DOHH2 (cell line): ENCODE measurements around the gene TERT.

Experiments
- H3F3A ChIP-seq: fragments of 200-600 bp; sonication (generic), shearing (Covaris generic); 2 replicates; pipeline ENCODE4 v1.6.0; 2016; ENCODE audit warnings: antibody characterized with exemption, mild to moderate bottlenecking; ENCODE audit not compliant: control insufficient read depth, insufficient read depth
- H3K27ac ChIP-seq: fragments of 200-600 bp; sonication (generic); 2 replicates; pipeline ENCODE4 v1.5.1; 2014; ENCODE audit warnings: low read depth, mild to moderate bottlenecking, low read length, moderate library complexity
- H3K27me3 ChIP-seq: fragments of 200-600 bp; sonication (generic); 2 replicates; pipeline ENCODE4 v1.6.1; 2014; ENCODE audit warnings: mild to moderate bottlenecking, low read length, mixed read lengths; ENCODE audit not compliant: control insufficient read depth
- H3K36me3 ChIP-seq: fragments of 200-600 bp; sonication (generic); 2 replicates; pipeline ENCODE4 v1.6.1; 2014; ENCODE audit warnings: mild to moderate bottlenecking, low read length, moderate library complexity, mixed read lengths; ENCODE audit not compliant: control insufficient read depth
- H3K4me1 ChIP-seq: fragments of 200-600 bp; sonication (generic); 2 replicates; pipeline ENCODE4 v1.6.1; 2014; ENCODE audit warnings: mild to moderate bottlenecking, low read length, mixed read lengths; ENCODE audit not compliant: control insufficient read depth
- H3K4me2 ChIP-seq: fragments of 200-600 bp; sonication (generic); 2 replicates; pipeline ENCODE4 v1.6.0; 2014; ENCODE audit warnings: mild to moderate bottlenecking, low read length, moderate library complexity
- H3K4me3 ChIP-seq: fragments of 200-600 bp; sonication (generic); 2 replicates; pipeline ENCODE4 v1.5.1; 2014; ENCODE audit warnings: mild to moderate bottlenecking, low read length, mixed read lengths
- H3K79me2 ChIP-seq: fragments of 200-600 bp; sonication (generic); 2 replicates; pipeline ENCODE4 v1.6.1; 2014; ENCODE audit warnings: mild to moderate bottlenecking, low read length, mixed read lengths; ENCODE audit not compliant: control insufficient read depth
- H3K9me2 ChIP-seq: fragments of 200-600 bp; sonication (generic); replicated peaks from 2 replicates; pipeline ENCODE4 v1.6.1; 2014; ENCODE audit warnings: mild to moderate bottlenecking, low read length, mixed read lengths; ENCODE audit not compliant: control insufficient read depth
- H3K9me3 ChIP-seq: fragments of 200-600 bp; sonication (generic); 2 replicates; pipeline ENCODE4 v1.6.1; 2014; ENCODE audit warnings: antibody characterized with exemption, low read length, mixed read lengths; ENCODE audit not compliant: control insufficient read depth, insufficient read depth
- H4K20me1 ChIP-seq: fragments of 200-600 bp; sonication (generic); 2 replicates; pipeline ENCODE4 v1.6.0; 2014; ENCODE audit warnings: low read depth, mild to moderate bottlenecking, antibody characterized with exemption, low read length, moderate library complexity; ENCODE audit not compliant: control insufficient read depth, insufficient read depth
- CTCF ChIP-seq: fragments of 200-600 bp; sonication (generic); IDR thresholded peaks from one replicate; pipeline ENCODE4 v1.5.1; 2014; ENCODE audit warnings: antibody characterized with exemption, mild to moderate bottlenecking, low read depth, low read length; ENCODE audit not compliant: poor library complexity, severe bottlenecking
- EZH2phosphoT487 ChIP-seq: fragments of 200-600 bp; sonication (generic); IDR thresholded peaks from 2 replicates; pipeline ENCODE4 v1.6.1; 2017; ENCODE audit warnings: borderline replicate concordance, mild to moderate bottlenecking, antibody characterized with exemption, low read length, moderate library complexity, mixed read lengths

TERT gene

GRCh38 chr5:1219098-1219767 lies 75.6 kb downstream of the TERT start:
- no peak overlapping the region for H3K27ac ChIP-seq
- TF ChIP-seq CTCF (no peak), EZH2phosphoT487 (no peak)
- peaks cover 9% of the 10 kb centered on the region for H3K4me1 ChIP-seq
- H3K36me3 ChIP-seq, result no peaks in the 10 kb centered on the region
- no peaks in the 10 kb centered on the region for H3K27me3 ChIP-seq
- H3K79me2 ChIP-seq, result no peaks in the 10 kb centered on the region
- H3F3A ChIP-seq, result no peaks in the 10 kb centered on the region
- no peak overlapping the region for H3K4me3 ChIP-seq
- H3K9me3 ChIP-seq, result peaks cover 10% of the 10 kb centered on the region; the same call in 1 of the 2 replicates
- H4K20me1 ChIP-seq, result no peaks in the 10 kb centered on the region
- no peaks in the 10 kb centered on the region for H3K9me2 ChIP-seq
- no peak overlapping the region for H3K4me2 ChIP-seq

GRCh38 chr5:1218351-1219080 lies 76.4 kb downstream of the TERT start:
- no peak for TF ChIP-seq CTCF
- TF ChIP-seq EZH2phosphoT487, result no peak
- no peak overlapping the region for H3K4me3 ChIP-seq
- H3K27ac ChIP-seq, result no peak overlapping the region
- peaks cover 10% of the 10 kb centered on the region; the same call in 1 of the 2 replicates for H3K9me3 ChIP-seq
- H4K20me1 ChIP-seq, result no peaks in the 10 kb centered on the region
- H3F3A ChIP-seq, result no peaks in the 10 kb centered on the region
- H3K36me3 ChIP-seq, result no peaks in the 10 kb centered on the region
- no peaks in the 10 kb centered on the region for H3K9me2 ChIP-seq
- no peak overlapping the region for H3K4me2 ChIP-seq
- H3K79me2 ChIP-seq, result no peaks in the 10 kb centered on the region
- peaks cover 9% of the 10 kb centered on the region for H3K4me1 ChIP-seq
- no peaks in the 10 kb centered on the region for H3K27me3 ChIP-seq

GRCh38 chr5:1217596-1218206 lies 77.2 kb downstream of the TERT start:
- TF ChIP-seq EZH2phosphoT487, result no peak
- no peak for TF ChIP-seq CTCF
- Histone ChIP-seq H3K4me3 (no peak overlapping the region), H3F3A (no peaks in the 10 kb centered on the region), H3K9me2 (no peaks in the 10 kb centered on the region), H4K20me1 (no peaks in the 10 kb centered on the region), H3K27me3 (no peaks in the 10 kb centered on the region), H3K9me3 (peaks cover 10% of the 10 kb centered on the region; the same call in 1 of the 2 replicates), H3K4me2 (no peak overlapping the region), H3K4me1 (peaks cover 9% of the 10 kb centered on the region), H3K27ac (no peak overlapping the region), H3K36me3 (no peaks in the 10 kb centered on the region), H3K79me2 (no peaks in the 10 kb centered on the region)
